GM19238 (cell line): ENCODE data around the gene CPN2.

Source experiments
- DNase-seq: peaks from one replicate; pipeline ENCODE4 v3.0.0; 2011; ENCODE audit warnings: low spot score; ENCODE audit not compliant: insufficient read length

CPN2 gene

GRCh38 chr3:194351080-194351672, at the start of gene CPN2:
CPN2 (minus strand) TSS chr3:194351328; CDS start chr3:194342702, 8,626 bp downstream.
- no peak for DNase-seq

GRCh38 chr3:194399874-194400411, 48.8 kb upstream of the CPN2 start:
- DNase-seq, result no peak

GRCh38 chr3:194399166-194399565, 48.0 kb upstream of the CPN2 start, which contains the start of gene GP5:
GP5 (minus strand) TSS chr3:194399266; CDS start chr3:194398282, 984 bp downstream.
- no peak for DNase-seq

- DNase-seq, result no peak
These were observed 46.7 kb upstream of the CPN2 start for GRCh38 chr3:194397757-194398312.

- DNase-seq, result no peak
These were observed 46.0 kb upstream of the CPN2 start for GRCh38 chr3:194396859-194397756.

- no peak for DNase-seq
These were observed 45.4 kb upstream of the CPN2 start for GRCh38 chr3:194396539-194396858.

- no peak for DNase-seq
These were observed 44.8 kb upstream of the CPN2 start for GRCh38 chr3:194395778-194396538.

GRCh38 chr3:194395212-194395611, 44.1 kb upstream of the CPN2 start:
- DNase-seq, result no peak

- no peak for DNase-seq
These were observed 41.4 kb upstream of the CPN2 start for GRCh38 chr3:194392576-194392975.

GRCh38 chr3:194390835-194391234, 39.7 kb upstream of the CPN2 start:
- no peak for DNase-seq

- no peak for DNase-seq
These were observed 38.1 kb upstream of the CPN2 start for GRCh38 chr3:194389269-194389668.

- no peak for DNase-seq
These were observed 36.8 kb upstream of the CPN2 start for GRCh38 chr3:194387926-194388418.

GRCh38 chr3:194387276-194387675, 36.1 kb upstream of the CPN2 start:
- no peak for DNase-seq

- DNase-seq, result no peak
These were observed 35.5 kb upstream of the CPN2 start for GRCh38 chr3:194386648-194387047.

GRCh38 chr3:194386066-194386465, 34.9 kb upstream of the CPN2 start:
- DNase-seq, result no peak

GRCh38 chr3:194384569-194385001, 33.5 kb upstream of the CPN2 start:
- DNase-seq, result no peak

- DNase-seq, result no peak
These were observed 33.0 kb upstream of the CPN2 start for GRCh38 chr3:194384156-194384555.

GRCh38 chr3:194383276-194383940, 32.3 kb upstream of the CPN2 start:
- DNase-seq, result no peak

- no peak for DNase-seq
These were observed 31.7 kb upstream of the CPN2 start for GRCh38 chr3:194382892-194383223.

- no peak for DNase-seq
These were observed 31.2 kb upstream of the CPN2 start for GRCh38 chr3:194382196-194382891.
